Measurements from ENCODE around the gene XCL2.
"Not testable (repeated sequence)": the region's sequence is repeated elsewhere in the genome, so short reads cannot be mapped to it uniquely, and the experiment has no call there.

XCL2 gene
- total RNA-seq = 0 reads per million in 2 donors

GRCh38 chr1:168543840-168544498 is at the start of gene XCL2:
Gene XCL2, minus strand, starts transcription at chr1:168543997. Its CDS starts 33 bp downstream, at chr1:168543964.
- not testable (repeated sequence) for DNase-seq

GRCh38 chr1:168591641-168592250 is 47.9 kb upstream of the XCL2 start:
- no peak for DNase-seq

GRCh38 chr1:168591066-168591465 is 47.3 kb upstream of the XCL2 start:
- DNase-seq = no peak

GRCh38 chr1:168589167-168589566 is 45.4 kb upstream of the XCL2 start:
- DNase-seq = no peak

- no peak for DNase-seq
Measured at GRCh38 chr1:168585937-168586336, 42.1 kb upstream of the XCL2 start.

GRCh38 chr1:168585191-168585590 is 41.4 kb upstream of the XCL2 start:
- DNase-seq = no peak

GRCh38 chr1:168583571-168583970 is 39.8 kb upstream of the XCL2 start:
- DNase-seq = no peak

- DNase-seq = no peak
Measured at GRCh38 chr1:168582688-168583336, 39.0 kb upstream of the XCL2 start.

- DNase-seq = no peak
Measured at GRCh38 chr1:168581817-168582572, 38.2 kb upstream of the XCL2 start.

- DNase-seq = not testable (repeated sequence)
Measured at GRCh38 chr1:168580991-168581390, 37.2 kb upstream of the XCL2 start.

- not testable (repeated sequence) for DNase-seq
Measured at GRCh38 chr1:168580290-168580689, 36.5 kb upstream of the XCL2 start.

GRCh38 chr1:168578531-168579185 is 34.9 kb upstream of the XCL2 start:
- not testable (repeated sequence) for DNase-seq

GRCh38 chr1:168576245-168576688 is 32.5 kb upstream of the XCL2 start, which contains the start of gene XCL1:
Gene XCL1, plus strand, starts transcription at chr1:168576605. Its CDS starts 33 bp downstream, at chr1:168576638.
- peak in 2 of 5 experiments; percentile 23 to 29 for DNase-seq

- peak in 1 of 5 experiments; percentile 69 for DNase-seq
Measured at GRCh38 chr1:168574234-168574633, 30.4 kb upstream of the XCL2 start.

- DNase-seq = peak in 1 of 5 experiments; percentile 69
Measured at GRCh38 chr1:168572633-168573032, 28.8 kb upstream of the XCL2 start.

- no peak for DNase-seq
Measured at GRCh38 chr1:168570652-168571051, 26.9 kb upstream of the XCL2 start.

GRCh38 chr1:168568346-168568745 is 24.5 kb upstream of the XCL2 start:
- DNase-seq = no peak

- DNase-seq = no peak
Measured at GRCh38 chr1:168567568-168567967, 23.8 kb upstream of the XCL2 start.

GRCh38 chr1:168567007-168567406 is 23.2 kb upstream of the XCL2 start:
- no peak for DNase-seq

GRCh38 chr1:168565825-168566224 is 22.0 kb upstream of the XCL2 start:
- DNase-seq = no peak

- DNase-seq = no peak
Measured at GRCh38 chr1:168561989-168562388, 18.2 kb upstream of the XCL2 start.

- no peak for DNase-seq
Measured at GRCh38 chr1:168560370-168560769, 16.6 kb upstream of the XCL2 start.
